Activated CD4-positive, alpha-beta T cell treated with anti-CD3 and anti-CD28 coated beads for 36 hours (primary cell): Measurements from ENCODE around the gene C2CD4D. TPM values are rescaled to one million over a fixed set of nuclear protein-coding genes. Genes with fewer than 3 reads are reported as not detected.
A peak's percentile ranks its signal among the peaks of the same experiment; 100 is the strongest.

Experiments used
- ATAC-seq: fragments of 200-7000 bp; cut with Tn5 transposase; one replicate; pipeline ENCODE4 v1.10.0; 2021; ENCODE audit warnings: mild to moderate bottlenecking, moderate library complexity
- CTCF ChIA-PET: fragments of 350-600 bp; sonication (Branson Sonifier 250); formaldehyde crosslinking; loops from one replicate; lab custom pipeline; 2021; ENCODE audit warnings: antibody characterized with exemption; lab: Charles Lee
- POLR2A ChIA-PET: fragments of 350-600 bp; sonication (Branson Sonifier 250); formaldehyde crosslinking; loops from one replicate; lab custom pipeline; 2021; ENCODE audit warnings: antibody characterized with exemption, inconsistent platforms; lab: Charles Lee
- DNase-seq: peaks from one replicate; pipeline ENCODE4 v3.0.0-alpha.2; 2020
- H3K27ac Mint-ChIP-seq: one replicate; pipeline ENCODE4 v1.8.0; 2021; ENCODE audit warnings: mixed read lengths
- H3K27me3 Mint-ChIP-seq: one replicate; pipeline ENCODE4 v1.8.0; 2021; ENCODE audit warnings: mixed read lengths
- H3K36me3 Mint-ChIP-seq: one replicate; pipeline ENCODE4 v1.8.0; 2021; ENCODE audit warnings: low read depth, mixed read lengths
- H3K4me1 Mint-ChIP-seq: one replicate; pipeline ENCODE4 v1.8.0; 2021; ENCODE audit warnings: mixed read lengths
- H3K4me3 Mint-ChIP-seq: one replicate; pipeline ENCODE4 v1.8.0; 2021; ENCODE audit warnings: mild to moderate bottlenecking, moderate library complexity, mixed read lengths
- H3K9me3 Mint-ChIP-seq: one replicate; pipeline ENCODE4 v1.8.0; 2021; ENCODE audit warnings: low read depth, mixed read lengths
- intact Hi-C, 2 experiments: fragments of 100-400 bp; cut with DNase I in 1 of 2; cut with micrococcal nuclease in 1 of 2; formaldehyde crosslinking; loops; one replicate each; pipeline versions ENCODE4 v1.14.2 to v1.15.1; 2022 to 2024; cut with DNase I, micrococcal nuclease
- total RNA-seq, 2 experiments: library from RNA; stranded (reverse); gene quantifications; one replicate each; pipeline ENCODE4 v1.2.3, GENCODE V29; 2021

C2CD4D gene
- total RNA-seq, 2 experiments from 2014 or later = 2.1 to 2.4 TPM

DNA sequence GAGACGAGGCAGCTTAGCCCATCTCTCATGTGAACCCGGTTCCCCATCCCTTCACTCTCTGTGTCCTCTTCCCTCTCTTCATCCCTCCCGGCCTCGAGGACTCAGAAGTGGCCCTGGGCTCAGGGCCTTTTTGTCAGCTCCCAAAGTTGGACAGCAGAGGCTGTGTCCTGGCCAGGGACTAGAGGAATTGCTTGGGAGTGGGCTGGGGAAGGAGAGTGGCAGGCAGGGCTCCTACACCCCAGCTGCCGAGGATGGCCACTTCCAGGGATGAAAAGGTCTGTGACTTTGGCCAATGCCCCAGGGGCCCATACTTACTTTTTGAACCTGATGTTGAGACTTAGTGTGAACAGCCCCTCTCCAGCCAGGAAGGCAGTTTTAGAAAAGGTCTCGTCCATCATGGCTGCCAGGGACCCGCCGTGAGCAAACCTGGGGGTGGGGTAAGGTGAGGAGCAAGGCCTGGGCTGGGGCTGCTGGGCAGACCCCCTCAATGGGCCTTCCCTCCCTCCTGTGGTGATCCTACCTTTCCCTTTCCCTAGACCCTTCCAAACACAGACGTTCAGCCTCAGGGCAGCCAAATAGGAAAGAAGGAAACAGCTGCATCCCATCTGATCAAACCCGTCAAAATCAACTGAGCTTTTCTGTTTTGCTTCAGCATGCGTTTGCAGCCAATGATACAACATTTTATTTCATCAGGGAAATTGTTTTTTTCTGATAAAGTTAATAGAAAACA is 8.4 kb upstream of the C2CD4D start:
- H3K36me3 Mint-ChIP-seq = peaks cover 35% of the 10 kb centered on the region
- ChIA-PET CTCF (interaction anchor here (0.5 to 3.2 kb wide), 10 partner anchors 8 to 152 kb away, joined by 3 to 18 read pairs (median 4); partner anchors contain the start of genes C2CD4D, MRPL9 and THEM4), POLR2A (no interaction called here)
- intact Hi-C loops = loop anchor here in 1 of 2 experiments (5.0 kb wide), 1 partner anchor 94 kb away; no protein-coding TSS in a partner anchor
- peak overlapping the region; percentile 82 for H3K27ac Mint-ChIP-seq
- no peaks in the 10 kb centered on the region for H3K9me3 Mint-ChIP-seq
- H3K27me3 Mint-ChIP-seq = no peaks in the 10 kb centered on the region
- peaks cover 34% of the 10 kb centered on the region for H3K4me1 Mint-ChIP-seq
- DNase-seq (no peak), ATAC-seq (no peak)
- H3K4me3 Mint-ChIP-seq = no peak overlapping the region

- Mint-ChIP-seq H3K4me3 (peak overlapping the region; percentile 0), H3K36me3 (peaks cover 38% of the 10 kb centered on the region), H3K27me3 (no peaks in the 10 kb centered on the region), H3K27ac (peak overlapping the region; percentile 78), H3K9me3 (no peaks in the 10 kb centered on the region), H3K4me1 (peaks cover 34% of the 10 kb centered on the region)
- POLR2A ChIA-PET = interaction anchor here (0.8 to 1.3 kb wide), 3 partner anchors 10 to 403 kb away, joined by 4 to 5 read pairs (median 4); no protein-coding TSS in a partner anchor
- CTCF ChIA-PET = interaction anchor here (0.6 to 3.2 kb wide), 8 partner anchors 10 to 715 kb away, joined by 3 to 19 read pairs (median 3); partner anchors contain the start of gene TDRKH
- intact Hi-C loops = loop anchor here in 1 of 2 experiments (5.0 kb wide), 1 partner anchor 96 kb away; no protein-coding TSS in a partner anchor
- peak; percentile 68 for DNase-seq
- peak; percentile 53 for ATAC-seq
Observed at GRCh38 chr1:151846686-151847237, 7.1 kb upstream of the C2CD4D start.

DNA sequence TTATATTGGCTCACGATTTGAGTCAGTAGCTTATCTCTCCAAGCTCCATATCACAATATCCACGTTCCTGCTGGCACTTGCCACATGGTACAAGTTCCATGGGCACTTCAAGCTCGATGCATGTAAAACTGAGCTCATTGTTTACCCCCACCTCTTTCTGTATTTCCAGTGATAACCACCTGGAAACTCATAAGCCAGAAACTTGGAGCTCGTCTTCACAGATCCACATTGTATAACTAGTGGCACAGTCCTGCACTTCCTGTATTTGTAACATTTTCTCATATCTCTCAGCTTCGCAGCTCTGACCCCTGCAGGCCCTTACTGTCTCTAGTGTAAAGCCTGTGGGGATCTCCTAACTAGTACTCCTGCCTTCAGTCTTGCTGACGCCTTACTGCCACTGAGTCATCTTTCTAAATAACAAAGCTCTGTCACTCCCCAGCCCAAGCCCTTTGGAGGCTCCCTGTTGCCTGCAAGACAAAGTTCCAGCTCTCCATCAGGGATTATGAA is 6.5 kb upstream of the C2CD4D start:
- CTCF ChIA-PET = interaction anchor here (0.6 to 3.2 kb wide), 9 partner anchors 10 to 715 kb away, joined by 3 to 19 read pairs (median 3); partner anchors contain the start of gene TDRKH
- POLR2A ChIA-PET = interaction anchor here (0.8 to 1.3 kb wide), 4 partner anchors 10 to 402 kb away, joined by 3 to 5 read pairs (median 4); no protein-coding TSS in a partner anchor
- H3K36me3 Mint-ChIP-seq = peaks cover 40% of the 10 kb centered on the region
- ATAC-seq = peak; percentile 80
- peak overlapping the region; percentile 0 for H3K4me3 Mint-ChIP-seq
- H3K4me1 Mint-ChIP-seq = peaks cover 34% of the 10 kb centered on the region
- no peaks in the 10 kb centered on the region for H3K27me3 Mint-ChIP-seq
- DNase-seq = peak; percentile 65
- intact Hi-C loops = loop anchor here in 1 of 2 experiments (5.0 kb wide), 1 partner anchor 96 kb away; no protein-coding TSS in a partner anchor
- H3K9me3 Mint-ChIP-seq = no peaks in the 10 kb centered on the region
- peak overlapping the region; percentile 78 for H3K27ac Mint-ChIP-seq

DNA sequence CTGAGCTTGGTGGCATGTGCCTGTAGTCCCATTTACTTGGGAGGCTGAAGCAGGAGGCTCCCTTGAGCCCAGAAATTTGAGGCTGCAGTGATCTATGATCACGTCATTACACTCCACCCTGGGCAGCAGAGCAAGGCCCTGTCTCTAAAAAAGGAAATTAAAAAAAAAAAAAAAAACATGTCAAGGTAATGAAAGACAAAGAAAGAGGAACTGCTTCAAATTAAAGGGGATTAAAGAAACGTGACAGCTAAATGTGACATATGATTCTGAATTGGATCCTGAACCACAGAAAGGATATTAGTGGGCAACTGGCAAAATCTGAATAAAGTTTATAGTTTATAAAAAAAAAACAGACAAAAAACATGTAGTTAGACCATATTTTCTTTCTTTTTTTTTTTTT is 3.8 kb upstream of the C2CD4D start:
- H3K36me3 Mint-ChIP-seq = peaks cover 31% of the 10 kb centered on the region
- peaks cover 35% of the 10 kb centered on the region for H3K4me1 Mint-ChIP-seq
- H3K9me3 Mint-ChIP-seq = no peaks in the 10 kb centered on the region
- no peak overlapping the region for H3K4me3 Mint-ChIP-seq
- POLR2A ChIA-PET = interaction anchor here (0.5 kb wide), 1 partner anchor 278 kb away, joined by 3 read pairs; no protein-coding TSS in a partner anchor
- no peaks in the 10 kb centered on the region for H3K27me3 Mint-ChIP-seq
- no peak for DNase-seq
- CTCF ChIA-PET = interaction anchor here (0.7 kb wide), 1 partner anchor 41 kb away, joined by 3 read pairs; no protein-coding TSS in a partner anchor
- intact Hi-C loops = loop anchor here in 1 of 2 experiments (5.0 kb wide), 1 partner anchor 159 kb away; no protein-coding TSS in a partner anchor
- H3K27ac Mint-ChIP-seq = no peak overlapping the region
- ATAC-seq = no peak

GRCh38 chr1:151841141-151841540 is 1.5 kb upstream of the C2CD4D start:
- peaks cover 25% of the 10 kb centered on the region for H3K36me3 Mint-ChIP-seq
- DNase-seq (no peak), ATAC-seq (no peak)
- no peak overlapping the region for H3K27ac Mint-ChIP-seq
- H3K4me3 Mint-ChIP-seq = no peak overlapping the region
- POLR2A ChIA-PET = no interaction called here
- H3K9me3 Mint-ChIP-seq = no peaks in the 10 kb centered on the region
- CTCF ChIA-PET = interaction anchor here (0.6 to 2.3 kb wide), 3 partner anchors 7 to 97 kb away, joined by 3 to 9 read pairs (median 3); partner anchors contain the start of gene MRPL9
- H3K4me1 Mint-ChIP-seq = peaks cover 34% of the 10 kb centered on the region
- H3K27me3 Mint-ChIP-seq = no peaks in the 10 kb centered on the region
- intact Hi-C loops = loop anchor here in 1 of 2 experiments (5.0 kb wide), 1 partner anchor 161 kb away; no protein-coding TSS in a partner anchor

DNA sequence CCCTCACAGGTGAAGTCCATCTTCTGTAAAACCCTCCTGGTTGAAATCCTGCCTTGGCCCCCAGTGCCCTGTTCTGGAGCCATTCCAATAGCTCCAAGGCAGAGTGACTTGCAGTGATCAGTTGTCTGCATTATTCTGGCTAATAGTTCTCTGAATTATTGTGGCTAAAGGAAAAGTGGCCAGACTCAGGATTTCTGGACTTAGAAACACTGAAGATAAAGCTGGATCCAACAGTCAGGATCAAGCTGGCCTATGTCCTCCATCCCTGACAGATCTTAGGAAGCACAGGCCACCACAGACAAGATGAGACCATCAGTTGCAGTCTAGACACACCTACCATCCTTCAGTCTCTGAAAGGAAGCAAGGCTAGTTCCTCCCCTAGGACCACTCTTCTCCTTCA is 801 bp upstream of the C2CD4D start:
- CTCF ChIA-PET = interaction anchor here (0.5 to 2.3 kb wide), 3 partner anchors 8 to 247 kb away, joined by 3 to 9 read pairs (median 3); no protein-coding TSS in a partner anchor
- ATAC-seq (no peak), DNase-seq (no peak)
- no peaks in the 10 kb centered on the region for H3K27me3 Mint-ChIP-seq
- H3K4me1 Mint-ChIP-seq = peaks cover 33% of the 10 kb centered on the region
- POLR2A ChIA-PET = interaction anchor here (0.7 kb wide), 1 partner anchor 1809 kb away, joined by 3 read pairs; no protein-coding TSS in a partner anchor
- peak overlapping the region; percentile 72 for H3K4me3 Mint-ChIP-seq
- H3K36me3 Mint-ChIP-seq = peaks cover 21% of the 10 kb centered on the region
- H3K9me3 Mint-ChIP-seq = no peaks in the 10 kb centered on the region
- intact Hi-C loops = loop anchor here in 1 of 2 experiments (5.0 kb wide), 1 partner anchor 162 kb away; no protein-coding TSS in a partner anchor
- H3K27ac Mint-ChIP-seq = peak overlapping the region; percentile 86

- intact Hi-C loops = loop anchor here (1.0 to 5.0 kb wide), 9 partner anchors 49 to 512 kb away; partner anchors contain the start of genes THEM4 (in 2 of the 2), MRPL9 (in 1 of the 2), PI4KB (in 1 of the 2) and POGZ (in 1 of the 2)
- Mint-ChIP-seq H3K36me3 (peaks cover 9% of the 10 kb centered on the region), H3K27me3 (no peaks in the 10 kb centered on the region), H3K4me3 (peak overlapping the region; percentile 72), H3K9me3 (no peaks in the 10 kb centered on the region), H3K27ac (peak overlapping the region; percentile 86), H3K4me1 (peaks cover 44% of the 10 kb centered on the region)
- ATAC-seq = no peak
- ChIA-PET POLR2A (no interaction called here), CTCF (interaction anchor here (2.3 kb wide), 1 partner anchor 10 kb away, joined by 9 read pairs; no protein-coding TSS in a partner anchor)
- DNase-seq = no peak
Observed at GRCh38 chr1:151839082-151839412, 573 bp downstream of the C2CD4D start.

DNA sequence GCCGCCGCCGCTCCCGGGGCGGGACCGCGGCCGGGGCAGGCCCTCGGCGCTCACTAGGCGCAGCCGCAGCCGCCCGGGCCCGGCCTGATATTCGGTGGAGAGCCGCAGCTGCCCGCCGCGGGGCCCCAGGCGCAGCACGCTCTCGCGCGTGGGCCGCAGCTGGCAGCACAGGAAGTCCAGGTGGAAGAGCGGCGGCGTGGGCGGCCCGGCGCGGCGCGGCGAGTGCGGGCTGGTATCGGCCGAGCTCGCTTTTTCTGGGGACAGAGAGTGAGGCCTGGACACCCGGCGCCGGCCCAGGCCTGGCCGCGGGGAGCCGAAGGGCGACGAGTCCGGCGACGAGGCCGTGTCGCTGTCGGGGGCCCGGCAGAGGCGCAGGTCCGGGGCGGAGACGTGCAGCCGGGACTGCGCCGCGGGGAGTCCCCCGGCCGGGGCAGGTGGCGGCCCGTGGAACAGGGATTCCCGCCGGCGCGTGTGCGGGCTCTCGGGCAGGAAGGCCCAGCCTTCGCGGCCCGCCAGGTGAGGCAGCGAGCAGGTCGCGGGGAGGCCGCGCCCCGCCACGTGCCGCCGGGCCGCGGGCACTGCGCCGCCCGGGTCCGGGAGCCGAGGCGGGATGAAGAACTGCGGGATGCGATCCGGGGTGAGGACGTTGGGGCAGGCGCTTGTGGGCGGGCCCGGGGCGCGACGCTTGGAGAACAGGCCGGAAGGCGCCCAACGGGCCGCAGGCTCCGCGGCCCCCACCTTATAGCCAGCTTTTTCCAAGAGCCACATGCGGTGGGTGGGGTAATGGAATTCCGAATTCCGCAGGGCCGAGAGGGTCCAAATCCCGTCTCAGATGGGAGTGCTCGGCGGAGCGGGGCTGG is 1.2 kb downstream of the C2CD4D start:
- intact Hi-C loops = loop anchor here (1.0 to 5.0 kb wide), 9 partner anchors 48 to 511 kb away; partner anchors contain the start of genes THEM4 (in 2 of the 2), MRPL9 (in 1 of the 2), PI4KB (in 1 of the 2) and POGZ (in 1 of the 2)
- Mint-ChIP-seq H3K4me3 (peak overlapping the region; percentile 72), H3K36me3 (peaks cover 9% of the 10 kb centered on the region), H3K27ac (peak overlapping the region; percentile 86), H3K9me3 (no peaks in the 10 kb centered on the region), H3K27me3 (no peaks in the 10 kb centered on the region), H3K4me1 (peaks cover 50% of the 10 kb centered on the region)
- CTCF ChIA-PET = interaction anchor here (1.0 to 4.7 kb wide), 5 partner anchors 8 to 224 kb away, joined by 3 to 19 read pairs (median 7); no protein-coding TSS in a partner anchor
- ATAC-seq (peak; percentile 5), DNase-seq (peak; percentile 72)
- POLR2A ChIA-PET = no interaction called here

DNA sequence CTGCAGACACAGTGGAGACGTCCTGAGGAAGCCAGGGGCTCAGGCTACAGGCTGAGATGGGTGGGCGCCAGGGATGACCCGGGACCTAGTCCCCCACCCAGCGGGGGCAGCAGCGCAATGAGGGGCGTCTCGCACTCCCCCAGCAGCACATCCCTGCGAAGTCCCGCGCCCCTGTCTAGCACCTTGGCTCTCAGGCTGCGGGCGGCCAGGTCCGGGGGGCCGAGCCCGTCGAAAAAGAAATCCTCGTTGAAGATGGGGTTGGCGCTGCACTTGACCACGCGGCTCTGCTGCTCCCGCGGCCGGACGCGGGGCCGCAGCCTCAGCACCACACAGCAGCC is 1.8 kb downstream of the C2CD4D start:
- ChIA-PET CTCF (interaction anchor here (1.0 to 4.7 kb wide), 5 partner anchors 8 to 223 kb away, joined by 3 to 19 read pairs (median 7); no protein-coding TSS in a partner anchor), POLR2A (no interaction called here)
- Mint-ChIP-seq H3K9me3 (no peaks in the 10 kb centered on the region), H3K4me3 (peak overlapping the region; percentile 72), H3K36me3 (peaks cover 9% of the 10 kb centered on the region), H3K27me3 (no peaks in the 10 kb centered on the region), H3K4me1 (peaks cover 55% of the 10 kb centered on the region), H3K27ac (peak overlapping the region; percentile 89)
- no peak for ATAC-seq
- intact Hi-C loops = loop anchor here (2.0 to 5.0 kb wide), 11 partner anchors 71 to 511 kb away; partner anchors contain the start of genes MRPL9 (in 1 of the 2), PI4KB (in 1 of the 2), POGZ (in 1 of the 2) and RFX5 (in 1 of the 2)
- no peak for DNase-seq
